ENCODE data around the gene PRLH. TPM values are rescaled to one million over a fixed set of nuclear protein-coding genes. Genes with fewer than 3 reads are reported as not detected.
A peak's percentile ranks its signal among the peaks of the same experiment; 100 is the strongest.

PRLH gene
- total and polyA plus RNA-seq, 2 of the 13 experiments (the other 11 are each of a cell fraction or from before 2014, with no cell fraction given) = not detected

- TF ChIP-seq ESRRA (CRISPR knock-in tag; IDR thresholded peaks at IDR 0.05; ENCODE audit: low read depth) (no peak), MED1 (CRISPR knock-in tag; IDR thresholded peaks at IDR 0.05) (peak; percentile 61), DBP (CRISPR knock-in tag; IDR thresholded peaks at IDR 0.05; ENCODE audit: not compliant biosample characterization) (no peak), ZNF747 (CRISPR knock-in tag; IDR thresholded peaks at IDR 0.05; ENCODE audit: borderline replicate concordance) (no peak), TCF7 (IDR thresholded peaks at IDR 0.05; ENCODE audit: low read depth) (no peak), RARG (CRISPR knock-in tag; IDR thresholded peaks at IDR 0.05; ENCODE audit: low read depth) (no peak), NRL (CRISPR knock-in tag; IDR thresholded peaks at IDR 0.05; ENCODE audit: borderline replicate concordance) (no peak), BCL3 (CRISPR knock-in tag; IDR thresholded peaks at IDR 0.05) (peak; percentile 77), POLR2A (IDR thresholded peaks at IDR 0.05; ENCODE audit: insufficient read depth in 1 of 2, low read depth in 2 of 2, low read length in 2 of 2) (no peak), ZNF619 (CRISPR knock-in tag; IDR thresholded peaks at IDR 0.05) (0 out of 2 replicates have a peak, but pooled peaks have one; percentile 67), IRF1 (CRISPR knock-in tag; IDR thresholded peaks at IDR 0.05; ENCODE audit: low read depth) (no peak), REXO4 (CRISPR knock-in tag; IDR thresholded peaks at IDR 0.05; ENCODE audit: borderline replicate concordance) (no peak), RAD21 (CRISPR knock-in tag; IDR thresholded peaks at IDR 0.05) (no peak), PCBP1 (IDR thresholded peaks at IDR 0.05; ENCODE audit: borderline replicate concordance, low read depth, low read length) (no peak), ZNF557 (CRISPR knock-in tag; IDR thresholded peaks at IDR 0.05) (no peak), TAF15 (IDR thresholded peaks at IDR 0.05; ENCODE audit: low read depth, low read length, poor library complexity, severe bottlenecking) (no peak), SOX13 (IDR thresholded peaks at IDR 0.05) (no peak), SOX13 (CRISPR knock-in tag; conservative IDR thresholded peaks at IDR 0.05 in 1 of 2, IDR thresholded peaks at IDR 0.05 in 1 of 2) (peak in 1 of 2 experiments; percentile 30; a peak in 2 of 4 replicates), JUN (CRISPR knock-in tag; IDR thresholded peaks at IDR 0.05) (no peak), ZNF225 (CRISPR knock-in tag; IDR thresholded peaks at IDR 0.05) (peak; percentile 46; the same call in 1 of the 2 replicates), SNAPC5 (CRISPR knock-in tag; IDR thresholded peaks at IDR 0.05; ENCODE audit: borderline replicate concordance) (no peak), MYNN (CRISPR knock-in tag; IDR thresholded peaks at IDR 0.05; ENCODE audit: low read depth) (no peak), MAF1 (CRISPR knock-in tag; IDR thresholded peaks at IDR 0.05; ENCODE audit: borderline replicate concordance) (no peak), MLX (CRISPR knock-in tag; IDR thresholded peaks at IDR 0.05) (no peak), ARNTL (CRISPR knock-in tag; IDR thresholded peaks at IDR 0.05) (no peak), DRAP1 (CRISPR knock-in tag; IDR thresholded peaks at IDR 0.05) (0 out of 2 replicates have a peak, but pooled peaks have one; percentile 28)
Observed at GRCh38 chr2:237603718-237604362, 37.5 kb downstream of the PRLH start (continued).
